Transverse colon (tissue), 4 donors: ENCODE measurements around the gene GRAMD1C. TPM values are rescaled to one million over a fixed set of nuclear protein-coding genes. Genes with fewer than 3 reads are reported as not detected.

Source experiments
- DNase-seq: peaks from one replicate; pipeline ENCODE4 v3.0.0-alpha.2; 2019
- H3K27ac ChIP-seq, 4 donors: fragments of 200-600 bp; sonication (generic); 2 replicates each; pipeline ENCODE4 v1.5.1; 2016 to 2018; ENCODE audit warnings: inconsistent platforms in 4 of 4
- H3K27me3 ChIP-seq: fragments of 200-600 bp; sonication (generic); 2 replicates; pipeline ENCODE4 v1.5.1; 2017; ENCODE audit warnings: inconsistent platforms
- H3K36me3 ChIP-seq, 4 donors: fragments of 200-600 bp; sonication (generic); 2 replicates each; pipeline ENCODE4 v1.5.1; 2017 to 2019; ENCODE audit warnings: inconsistent platforms in 4 of 4
- H3K4me1 ChIP-seq, 4 donors: fragments of 200-600 bp; sonication (generic); 2 replicates each; pipeline ENCODE4 v1.5.1; 2017 to 2020; ENCODE audit warnings: inconsistent platforms in 4 of 4
- H3K4me3 ChIP-seq, 4 donors: fragments of 200-600 bp; sonication (generic); 1 replicate in 1 of 4; 2 replicates in 3 of 4; pipeline versions ENCODE4 v1.5.1 to v1.6.1; 2017 to 2019; ENCODE audit warnings: inconsistent platforms in 4 of 4
- H3K9me3 ChIP-seq, 2 donors: fragments of 200-600 bp; sonication (generic); 2 replicates each; pipeline ENCODE4 v1.5.1; 2017 to 2019; ENCODE audit warnings: inconsistent platforms in 2 of 2
- EP300 ChIP-seq: sonication (generic); formaldehyde crosslinking; IDR thresholded peaks from one replicate; pipeline ENCODE4 v1.6.1; 2017; ENCODE audit warnings: antibody characterized with exemption, low read depth
- POLR2A ChIP-seq: fragments of 450-650 bp; IDR thresholded peaks from one replicate; pipeline ENCODE4 v1.6.1; 2016; ENCODE audit warnings: antibody characterized with exemption, mild to moderate bottlenecking, moderate library complexity
- POLR2AphosphoS5 ChIP-seq, 3 donors: sonication (generic); formaldehyde crosslinking; IDR thresholded peaks; one replicate each; pipeline ENCODE4 v1.6.1; 2016; ENCODE audit warnings: antibody characterized with exemption in 3 of 3
- WGBS, 2 donors: methylation state at CpG; one replicate each; pipeline ENCODE4 v1.1.5; 2018; ENCODE audit warnings: low coverage in 1 of 2; 5-methylcytosine and 5-hydroxymethylcytosine counted together
- in situ Hi-C, 4 donors: fragments of 200-750 bp; cut with MboI; loops; one replicate each; pipeline versions ENCODE4 v1.15.0 to v1.15.1; 2017; ENCODE audit warnings: low sequenced_read_pairs in 3 of 4, low pct_ligation_motif_present in 1 of 4, low pct_unique_long_range_greater_than_20kb in 1 of 4
- intact Hi-C: fragments of 100-400 bp; cut with DNase I; formaldehyde crosslinking; loops from one replicate; pipeline ENCODE4 v1.15.1; 2023; ENCODE audit warnings: low total_unique reads
- total RNA-seq, 4 donors: library from RNA; depleted of rRNA; stranded (reverse); fragments of >200 nt; gene quantifications; one replicate each; pipeline ENCODE4 v1.1.0, GENCODE V29; 2016
- TF ChIP-seq, protein P1 (sequence below), 5 experiments: fragments of 200-600 bp in 3 of 5; fragments of 450-650 bp in 2 of 5; sonication (generic) in 3 of 5; IDR thresholded peaks; 1 replicate in 2 of 5; 2 replicates in 3 of 5; pipeline ENCODE4 v1.5.1; 2016 to 2017; ENCODE audit warnings: antibody characterized with exemption in 5 of 5, inconsistent platforms in 3 of 5, mild to moderate bottlenecking in 2 of 5, moderate library complexity in 1 of 5

GRAMD1C gene
- total RNA-seq, 4 donors from 2014 or later, result 2.6 to 24.5 (median 13.3) TPM

DNA sequence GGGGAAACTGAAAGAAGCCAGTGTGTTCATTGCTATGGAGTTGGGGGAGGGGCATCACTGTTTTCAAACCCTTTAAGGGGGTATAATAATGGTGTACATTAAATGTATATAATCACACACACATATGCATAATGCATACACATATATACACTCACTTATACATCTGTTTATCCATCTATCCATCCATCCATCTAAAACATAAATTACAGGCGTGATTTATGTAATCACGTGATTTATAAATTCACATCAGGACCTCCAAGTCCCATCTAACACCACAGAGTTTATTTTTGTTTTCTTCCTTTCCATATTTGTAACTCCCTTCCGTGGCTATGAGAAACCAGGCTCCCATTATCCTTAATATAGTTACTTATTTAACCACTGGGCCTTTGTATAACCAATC lies 39.8 kb downstream of the GRAMD1C start:
- no peaks in the 10 kb centered on the region for H3K27me3 ChIP-seq
- no peaks in the 10 kb centered on the region for H3K36me3 ChIP-seq
- H3K9me3 ChIP-seq, result no peaks in the 10 kb centered on the region
- no peaks in the 10 kb centered on the region for H3K4me1 ChIP-seq
- TF ChIP-seq POLR2A (no peak), POLR2AphosphoS5 (IDR thresholded peaks at IDR 0.05) (no peak), EP300 (no peak)
- TF ChIP-seq, protein P1, sequence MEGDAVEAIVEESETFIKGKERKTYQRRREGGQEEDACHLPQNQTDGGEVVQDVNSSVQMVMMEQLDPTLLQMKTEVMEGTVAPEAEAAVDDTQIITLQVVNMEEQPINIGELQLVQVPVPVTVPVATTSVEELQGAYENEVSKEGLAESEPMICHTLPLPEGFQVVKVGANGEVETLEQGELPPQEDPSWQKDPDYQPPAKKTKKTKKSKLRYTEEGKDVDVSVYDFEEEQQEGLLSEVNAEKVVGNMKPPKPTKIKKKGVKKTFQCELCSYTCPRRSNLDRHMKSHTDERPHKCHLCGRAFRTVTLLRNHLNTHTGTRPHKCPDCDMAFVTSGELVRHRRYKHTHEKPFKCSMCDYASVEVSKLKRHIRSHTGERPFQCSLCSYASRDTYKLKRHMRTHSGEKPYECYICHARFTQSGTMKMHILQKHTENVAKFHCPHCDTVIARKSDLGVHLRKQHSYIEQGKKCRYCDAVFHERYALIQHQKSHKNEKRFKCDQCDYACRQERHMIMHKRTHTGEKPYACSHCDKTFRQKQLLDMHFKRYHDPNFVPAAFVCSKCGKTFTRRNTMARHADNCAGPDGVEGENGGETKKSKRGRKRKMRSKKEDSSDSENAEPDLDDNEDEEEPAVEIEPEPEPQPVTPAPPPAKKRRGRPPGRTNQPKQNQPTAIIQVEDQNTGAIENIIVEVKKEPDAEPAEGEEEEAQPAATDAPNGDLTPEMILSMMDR (IDR thresholded peaks at IDR 0.05), result no peak
- H3K4me3 ChIP-seq, result no peak overlapping the region
- H3K27ac ChIP-seq, result no peak overlapping the region
- intact Hi-C loops, result no loop called here
- DNase-seq, result no peak
- WGBS, 2 donors, result 87 to 89% methylated on average over 3 of the region's 3 CpGs
- in situ Hi-C loops, result no loop called here

DNA sequence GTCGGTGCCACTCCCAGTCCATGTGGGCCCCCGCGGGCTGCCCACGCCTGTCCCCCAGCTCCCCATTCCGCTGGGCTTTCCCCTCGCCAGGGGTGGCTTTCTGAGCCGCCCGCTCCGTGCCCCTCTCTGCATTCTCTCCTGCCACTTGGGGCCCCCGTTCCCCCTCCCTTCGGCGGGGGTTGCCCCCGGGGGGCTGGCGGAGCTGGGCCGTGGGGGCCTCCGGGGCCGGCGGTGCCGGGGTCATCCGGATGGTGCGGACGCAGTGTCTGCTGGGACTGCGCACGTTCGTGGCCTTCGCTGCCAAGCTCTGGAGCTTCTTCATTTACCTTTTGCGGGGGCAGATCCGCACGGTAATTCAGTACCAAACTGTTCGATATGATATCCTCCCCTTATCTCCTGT lies 46.5 kb downstream of the GRAMD1C start:
- H3K27ac ChIP-seq, result no peak overlapping the region
- intact Hi-C loops, result no loop called here
- no peaks in the 10 kb centered on the region for H3K27me3 ChIP-seq
- WGBS, 2 donors, result 96% methylated on average over 30 of the region's 30 CpGs; no CpG with 5 or more reads in 1 of the 2 donors
- in situ Hi-C loops, result no loop called here
- TF ChIP-seq POLR2AphosphoS5 (IDR thresholded peaks at IDR 0.05) (no peak), EP300 (no peak)
- no peaks in the 10 kb centered on the region for H3K36me3 ChIP-seq
- no peak overlapping the region for H3K4me3 ChIP-seq
- no peaks in the 10 kb centered on the region for H3K9me3 ChIP-seq
- no peaks in the 10 kb centered on the region for H3K4me1 ChIP-seq
- DNase-seq, result no peak

DNA sequence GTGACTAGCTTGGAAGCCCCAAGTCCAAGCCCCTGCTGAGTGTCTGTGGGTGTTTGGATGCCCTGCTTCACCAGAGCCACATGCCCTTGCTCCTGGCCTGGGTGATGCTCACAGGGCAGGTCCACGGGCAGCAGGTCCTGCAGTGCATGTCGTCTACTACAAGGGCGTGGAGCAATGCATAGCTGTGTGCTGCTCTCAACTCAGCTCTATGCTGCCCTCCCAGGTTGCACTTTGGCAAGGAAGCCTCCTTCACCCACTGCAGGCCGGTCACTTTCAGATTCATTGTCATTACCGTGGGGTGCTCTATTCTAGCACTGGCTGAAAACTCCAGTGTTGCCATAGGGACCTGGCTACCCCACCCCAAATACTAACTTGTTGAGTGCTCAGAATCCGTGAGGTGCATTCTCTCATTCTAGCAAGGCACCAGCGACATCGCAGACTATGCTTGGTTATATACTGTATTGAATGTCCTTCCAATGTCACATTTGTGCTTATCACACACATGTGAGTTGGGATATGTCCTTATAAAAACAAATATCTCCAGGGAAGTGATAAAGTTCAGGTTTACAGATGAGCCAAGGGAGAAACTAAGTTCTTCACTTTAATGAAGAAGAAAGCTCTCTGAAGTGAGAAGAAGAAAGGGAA lies 51.8 kb downstream of the GRAMD1C start:
- WGBS, 2 donors, result 57% methylated on average over 7 of the region's 8 CpGs; no CpG with 5 or more reads in 1 of the 2 donors
- Histone ChIP-seq H3K4me1 (no peaks in the 10 kb centered on the region), H3K4me3 (no peak overlapping the region), H3K9me3 (no peaks in the 10 kb centered on the region), H3K27me3 (no peaks in the 10 kb centered on the region), H3K27ac (no peak overlapping the region), H3K36me3 (no peaks in the 10 kb centered on the region)
- DNase-seq, result peak; percentile 43
- in situ Hi-C loops (no loop called here), intact Hi-C loops (no loop called here)
- TF ChIP-seq POLR2A (no peak), POLR2AphosphoS5 (IDR thresholded peaks at IDR 0.05) (no peak), EP300 (no peak)
- TF ChIP-seq, protein P1 (IDR thresholded peaks at IDR 0.05), result no peak

DNA sequence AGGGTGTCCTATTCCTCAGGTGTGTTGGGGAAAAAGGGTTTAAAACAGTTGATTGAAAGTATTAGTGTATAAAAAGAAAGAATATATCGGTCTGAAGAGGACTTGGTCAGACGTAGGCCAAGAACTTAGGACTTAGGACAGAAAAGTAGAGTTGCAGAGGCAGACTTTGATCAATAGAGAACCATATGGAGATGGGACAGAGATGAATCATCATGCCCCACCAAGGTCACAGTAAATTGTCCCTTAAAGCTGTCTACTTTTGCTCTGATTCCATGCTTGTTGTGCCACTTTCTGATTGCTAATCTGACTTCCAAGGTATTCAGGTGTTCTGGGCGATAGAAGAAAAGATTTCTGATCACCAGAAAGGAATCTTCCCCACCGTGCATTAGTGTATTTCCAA lies 56.3 kb downstream of the GRAMD1C start:
- H3K4me3 ChIP-seq, result no peak overlapping the region
- H3K27me3 ChIP-seq, result no peaks in the 10 kb centered on the region
- intact Hi-C loops, result no loop called here
- no peak overlapping the region for H3K27ac ChIP-seq
- peaks cover 0 to 10% (median 0%) of the 10 kb centered on the region in 4 donors for H3K4me1 ChIP-seq
- in situ Hi-C loops, result no loop called here
- H3K9me3 ChIP-seq, result no peaks in the 10 kb centered on the region
- WGBS, 2 donors, result 91 to 92% methylated on average over 4 of the region's 4 CpGs
- H3K36me3 ChIP-seq, result no peaks in the 10 kb centered on the region
- DNase-seq, result no peak
- TF ChIP-seq EP300, result no peak
- TF ChIP-seq, protein P1 (IDR thresholded peaks at IDR 0.05), result no peak
- TF ChIP-seq POLR2A, result no peak
- TF ChIP-seq POLR2AphosphoS5 (IDR thresholded peaks at IDR 0.05), result no peak

DNA sequence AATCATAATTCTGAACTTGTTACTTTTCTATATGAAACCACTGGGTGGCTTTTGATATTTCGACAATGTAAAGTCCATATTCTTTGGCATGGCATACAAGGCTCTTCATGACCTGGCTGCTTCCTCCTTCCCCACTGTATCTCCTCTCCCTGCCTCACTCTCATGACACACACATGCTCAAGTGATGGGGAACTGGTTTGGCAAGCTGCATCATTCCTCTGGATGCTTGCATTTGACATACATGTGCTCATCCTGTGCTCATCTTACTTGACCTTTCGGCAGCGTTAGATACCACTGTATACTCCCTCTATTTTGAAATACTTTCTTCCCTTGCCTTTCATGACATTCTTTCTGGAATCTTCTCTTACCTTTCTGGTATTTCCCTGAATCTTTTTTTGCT lies 57.4 kb downstream of the GRAMD1C start:
- 82 to 97% methylated on average over 2 to 3 of the region's 3 CpGs for WGBS, 2 donors
- Histone ChIP-seq H3K27me3 (no peaks in the 10 kb centered on the region), H3K4me1 (peaks cover 0 to 10% (median 0%) of the 10 kb centered on the region in 4 donors), H3K9me3 (no peaks in the 10 kb centered on the region), H3K36me3 (no peaks in the 10 kb centered on the region), H3K27ac (no peak overlapping the region), H3K4me3 (no peak overlapping the region)
- in situ Hi-C loops (no loop called here), intact Hi-C loops (no loop called here)
- no peak for DNase-seq
- TF ChIP-seq, protein P1 (IDR thresholded peaks at IDR 0.05), result no peak
- TF ChIP-seq EP300 (no peak), POLR2AphosphoS5 (IDR thresholded peaks at IDR 0.05) (no peak), POLR2A (no peak)
